ENCODE results near the gene RAD1.

Gene RAD1

DNA sequence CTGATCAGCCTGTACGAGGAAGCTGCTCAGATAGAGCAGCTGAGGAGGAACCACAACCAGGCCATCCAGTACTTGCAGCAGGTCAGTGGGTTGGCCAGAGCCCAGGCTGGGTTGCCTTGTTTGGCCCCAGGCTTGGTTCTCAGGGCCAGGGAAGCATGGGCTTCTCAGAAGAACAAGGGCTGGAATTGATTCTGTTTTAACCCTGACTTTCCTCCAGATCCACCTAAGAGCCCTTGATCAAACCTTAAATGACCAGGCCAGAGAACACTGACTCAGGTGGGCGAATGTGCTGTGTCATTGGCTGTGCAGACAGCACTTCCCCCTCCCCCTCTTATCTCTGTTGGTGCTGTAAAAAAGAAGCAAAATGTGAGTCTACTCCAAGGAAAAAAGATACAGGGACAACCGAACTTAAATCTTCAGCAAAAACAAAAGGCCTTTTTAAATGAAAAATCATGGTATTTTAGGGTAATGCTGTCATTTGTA is 48.3 kb downstream of the RAD1 start:
- TF ChIP-seq, protein P1, sequence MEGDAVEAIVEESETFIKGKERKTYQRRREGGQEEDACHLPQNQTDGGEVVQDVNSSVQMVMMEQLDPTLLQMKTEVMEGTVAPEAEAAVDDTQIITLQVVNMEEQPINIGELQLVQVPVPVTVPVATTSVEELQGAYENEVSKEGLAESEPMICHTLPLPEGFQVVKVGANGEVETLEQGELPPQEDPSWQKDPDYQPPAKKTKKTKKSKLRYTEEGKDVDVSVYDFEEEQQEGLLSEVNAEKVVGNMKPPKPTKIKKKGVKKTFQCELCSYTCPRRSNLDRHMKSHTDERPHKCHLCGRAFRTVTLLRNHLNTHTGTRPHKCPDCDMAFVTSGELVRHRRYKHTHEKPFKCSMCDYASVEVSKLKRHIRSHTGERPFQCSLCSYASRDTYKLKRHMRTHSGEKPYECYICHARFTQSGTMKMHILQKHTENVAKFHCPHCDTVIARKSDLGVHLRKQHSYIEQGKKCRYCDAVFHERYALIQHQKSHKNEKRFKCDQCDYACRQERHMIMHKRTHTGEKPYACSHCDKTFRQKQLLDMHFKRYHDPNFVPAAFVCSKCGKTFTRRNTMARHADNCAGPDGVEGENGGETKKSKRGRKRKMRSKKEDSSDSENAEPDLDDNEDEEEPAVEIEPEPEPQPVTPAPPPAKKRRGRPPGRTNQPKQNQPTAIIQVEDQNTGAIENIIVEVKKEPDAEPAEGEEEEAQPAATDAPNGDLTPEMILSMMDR (IDR thresholded peaks at IDR 0.05; ENCODE audit: borderline replicate concordance, extremely low read depth, low read length, poor library complexity, severe bottlenecking): no peak
- no peak for TF ChIP-seq EZH2 (IDR thresholded peaks at IDR 0.05; ENCODE audit: borderline replicate concordance, low read depth, low read length, severe bottlenecking)
- Histone ChIP-seq H3K9ac (ENCODE audit: low read depth, low read length) (no peak overlapping the region), H3K36me3 (ENCODE audit: insufficient read depth, low read length) (no peaks in the 10 kb centered on the region), H2AFZ (ENCODE audit: low read depth, low read length) (no peak overlapping the region), H3K27ac (ENCODE audit: low read length) (no peak overlapping the region), H3K27me3 (ENCODE audit: insufficient read depth, low read length, poor library complexity) (no peaks in the 10 kb centered on the region), H3K4me3 (ENCODE audit: low read depth in 1 of 2, low read length in 2 of 2) (no peak overlapping the region), H3K4me1 (ENCODE audit: insufficient read depth, low read length) (no peaks in the 10 kb centered on the region), H3K4me2 (ENCODE audit: insufficient read depth, low read length) (no peak overlapping the region), H4K20me1 (ENCODE audit: insufficient read depth, low read length) (no peaks in the 10 kb centered on the region), H3K9me3 (ENCODE audit: insufficient read depth, low read length, severe bottlenecking) (no peaks in the 10 kb centered on the region), H3K79me2 (ENCODE audit: insufficient read depth, low read length) (no peaks in the 10 kb centered on the region)
- DNase-seq: no peak
- ATAC-seq (ENCODE audit: insufficient read depth, low read depth): no peak

DNA sequence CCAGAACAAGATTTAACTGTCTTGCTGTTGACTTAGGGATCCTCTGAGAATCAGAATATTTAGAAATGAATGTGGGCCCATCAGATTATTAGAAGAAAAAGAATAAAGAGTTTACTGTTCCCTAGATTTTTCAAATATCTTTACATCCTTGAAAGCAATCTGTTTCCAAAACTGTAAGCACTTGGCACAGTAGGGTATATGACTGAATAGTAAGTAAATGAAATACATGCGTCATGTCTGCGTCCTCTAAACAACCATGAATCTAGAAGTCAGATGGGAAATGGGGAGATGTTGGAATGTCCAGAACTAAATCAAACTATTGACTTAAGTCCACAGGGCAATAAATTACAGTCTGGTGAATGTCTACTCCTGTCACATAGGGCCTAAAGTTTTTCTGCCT is 50.2 kb downstream of the RAD1 start:
- no peak for TF ChIP-seq EZH2 (IDR thresholded peaks at IDR 0.05; ENCODE audit: borderline replicate concordance, low read depth, low read length, severe bottlenecking)
- TF ChIP-seq, protein P1 (IDR thresholded peaks at IDR 0.05; ENCODE audit: borderline replicate concordance, extremely low read depth, low read length, poor library complexity, severe bottlenecking): no peak
- H3K9ac ChIP-seq (ENCODE audit: low read depth, low read length): no peak overlapping the region

DNA sequence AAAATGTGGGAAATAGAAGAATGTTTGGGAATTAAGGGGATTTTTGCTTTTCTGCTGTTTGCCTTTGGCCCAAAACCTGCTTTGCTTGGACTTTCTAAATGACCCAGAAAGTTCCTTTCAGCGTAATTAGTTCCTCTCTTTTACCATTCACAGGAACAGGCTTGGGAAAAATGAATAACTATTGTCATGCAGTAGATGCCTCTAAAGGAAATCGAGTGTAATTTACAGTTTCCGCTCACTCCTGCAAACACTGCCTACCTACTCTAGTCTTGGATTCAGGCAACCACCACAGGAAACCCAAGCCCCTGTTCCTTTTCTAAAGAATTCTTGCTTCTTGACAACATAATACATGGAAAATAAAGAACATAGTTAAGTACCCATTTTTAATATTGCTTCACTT is 51.4 kb downstream of the RAD1 start:
- Histone ChIP-seq H3K79me2 (ENCODE audit: insufficient read depth, low read length) (no peaks in the 10 kb centered on the region), H3K4me3 (ENCODE audit: low read depth in 1 of 2, low read length in 2 of 2) (no peak overlapping the region), H3K27me3 (ENCODE audit: insufficient read depth, low read length, poor library complexity) (no peaks in the 10 kb centered on the region), H4K20me1 (ENCODE audit: insufficient read depth, low read length) (no peaks in the 10 kb centered on the region), H2AFZ (ENCODE audit: low read depth, low read length) (no peak overlapping the region), H3K4me2 (ENCODE audit: insufficient read depth, low read length) (no peak overlapping the region), H3K4me1 (ENCODE audit: insufficient read depth, low read length) (no peaks in the 10 kb centered on the region), H3K27ac (ENCODE audit: low read length) (no peak overlapping the region), H3K36me3 (ENCODE audit: insufficient read depth, low read length) (no peaks in the 10 kb centered on the region), H3K9ac (ENCODE audit: low read depth, low read length) (no peak overlapping the region), H3K9me3 (ENCODE audit: insufficient read depth, low read length, severe bottlenecking) (no peaks in the 10 kb centered on the region)
- TF ChIP-seq EZH2 (IDR thresholded peaks at IDR 0.05; ENCODE audit: borderline replicate concordance, low read depth, low read length, severe bottlenecking): no peak
- TF ChIP-seq, protein P1 (IDR thresholded peaks at IDR 0.05; ENCODE audit: borderline replicate concordance, extremely low read depth, low read length, poor library complexity, severe bottlenecking): no peak
- ATAC-seq (ENCODE audit: insufficient read depth, low read depth): no peak
- no peak for DNase-seq

More for the DNA sequence above, 50.2 kb downstream of the RAD1 start:
- no peak for ATAC-seq (ENCODE audit: insufficient read depth, low read depth)
- Histone ChIP-seq H2AFZ (ENCODE audit: low read depth, low read length) (no peak overlapping the region), H3K4me3 (ENCODE audit: low read depth in 1 of 2, low read length in 2 of 2) (no peak overlapping the region), H3K27me3 (ENCODE audit: insufficient read depth, low read length, poor library complexity) (no peaks in the 10 kb centered on the region), H3K27ac (ENCODE audit: low read length) (no peak overlapping the region), H3K79me2 (ENCODE audit: insufficient read depth, low read length) (no peaks in the 10 kb centered on the region), H3K9me3 (ENCODE audit: insufficient read depth, low read length, severe bottlenecking) (no peaks in the 10 kb centered on the region), H3K36me3 (ENCODE audit: insufficient read depth, low read length) (no peaks in the 10 kb centered on the region), H3K4me2 (ENCODE audit: insufficient read depth, low read length) (no peak overlapping the region), H4K20me1 (ENCODE audit: insufficient read depth, low read length) (no peaks in the 10 kb centered on the region), H3K4me1 (ENCODE audit: insufficient read depth, low read length) (no peaks in the 10 kb centered on the region)
- DNase-seq: no peak

DNA sequence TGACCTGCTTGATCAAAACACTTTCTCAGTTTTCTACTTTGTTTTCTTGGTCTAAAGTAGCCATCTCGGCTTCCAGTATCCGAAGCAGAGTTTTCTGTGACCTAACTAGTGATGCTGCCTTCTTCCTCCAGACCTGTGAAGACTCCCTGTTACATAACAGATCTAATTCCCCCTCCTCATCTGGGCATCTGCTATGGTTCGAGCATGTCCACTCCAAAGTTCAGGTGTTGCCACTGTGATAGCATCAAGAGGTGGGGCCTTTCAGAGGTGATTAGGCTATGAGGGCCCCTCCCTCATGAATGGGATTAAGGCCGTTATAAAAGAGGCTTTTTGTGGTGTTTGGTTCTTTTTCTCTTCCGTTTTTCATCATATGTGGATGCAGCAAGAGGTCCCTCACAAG is 56.1 kb downstream of the RAD1 start:
- TF ChIP-seq, protein P1 (IDR thresholded peaks at IDR 0.05; ENCODE audit: borderline replicate concordance, extremely low read depth, low read length, poor library complexity, severe bottlenecking): no peak
- no peak for TF ChIP-seq EZH2 (IDR thresholded peaks at IDR 0.05; ENCODE audit: borderline replicate concordance, low read depth, low read length, severe bottlenecking)
- Histone ChIP-seq H3K79me2 (ENCODE audit: insufficient read depth, low read length) (no peaks in the 10 kb centered on the region), H3K4me1 (ENCODE audit: insufficient read depth, low read length) (no peaks in the 10 kb centered on the region), H2AFZ (ENCODE audit: low read depth, low read length) (no peak overlapping the region), H3K36me3 (ENCODE audit: insufficient read depth, low read length) (no peaks in the 10 kb centered on the region), H4K20me1 (ENCODE audit: insufficient read depth, low read length) (no peaks in the 10 kb centered on the region), H3K9me3 (ENCODE audit: insufficient read depth, low read length, severe bottlenecking) (no peaks in the 10 kb centered on the region), H3K27ac (ENCODE audit: low read length) (no peak overlapping the region), H3K27me3 (ENCODE audit: insufficient read depth, low read length, poor library complexity) (peaks cover 7% of the 10 kb centered on the region), H3K4me3 (ENCODE audit: low read depth in 1 of 2, low read length in 2 of 2) (no peak overlapping the region), H3K4me2 (ENCODE audit: insufficient read depth, low read length) (no peak overlapping the region), H3K9ac (ENCODE audit: low read depth, low read length) (no peak overlapping the region)
- ATAC-seq (ENCODE audit: insufficient read depth, low read depth) (no peak), DNase-seq (no peak)

Data from DND-41 (cell line).